ENCODE data around the gene KCP. TPM values are rescaled to one million over a fixed set of nuclear protein-coding genes. Genes with fewer than 3 reads are reported as not detected.

Gene KCP
- total RNA-seq, 1 donor from 2014 or later, result 0.70 TPM

- Mint-ChIP-seq H3K27ac (ENCODE audit: unreplicated experiment) (no peak overlapping the region), H3K36me3 (ENCODE audit: unreplicated experiment) (no peaks in the 10 kb centered on the region), H3K4me3 (ENCODE audit: unreplicated experiment) (no peak overlapping the region), H3K9me3 (ENCODE audit: unreplicated experiment) (no peaks in the 10 kb centered on the region), H3K4me1 (ENCODE audit: unreplicated experiment) (peaks cover 10% of the 10 kb centered on the region), H3K27me3 (ENCODE audit: unreplicated experiment) (peaks cover 39% of the 10 kb centered on the region)
- DNase-seq (ENCODE audit: extremely low spot score, unreplicated experiment), result no peak
- no peak for TF ChIP-seq CTCF (IDR thresholded peaks at IDR 0.05)
Measured at GRCh38 chr7:128941323-128941890, 30.9 kb upstream of the KCP start.

- TF ChIP-seq CTCF (IDR thresholded peaks at IDR 0.05), result no peak
Measured at GRCh38 chr7:128940494-128941322, 30.2 kb upstream of the KCP start.

GRCh38 chr7:128939861-128940410, 29.4 kb upstream of the KCP start:
- no peak for DNase-seq (ENCODE audit: extremely low spot score, unreplicated experiment)
- no peak overlapping the region for H3K4me3 Mint-ChIP-seq (ENCODE audit: unreplicated experiment)
- peaks cover 10% of the 10 kb centered on the region for H3K4me1 Mint-ChIP-seq (ENCODE audit: unreplicated experiment)
- no peak overlapping the region for H3K27ac Mint-ChIP-seq (ENCODE audit: unreplicated experiment)
- H3K36me3 Mint-ChIP-seq (ENCODE audit: unreplicated experiment), result no peaks in the 10 kb centered on the region
- H3K9me3 Mint-ChIP-seq (ENCODE audit: unreplicated experiment), result no peaks in the 10 kb centered on the region
- no peak for TF ChIP-seq CTCF (IDR thresholded peaks at IDR 0.05)
- peaks cover 40% of the 10 kb centered on the region for H3K27me3 Mint-ChIP-seq (ENCODE audit: unreplicated experiment)

More at GRCh38 chr7:128940494-128941322, 30.2 kb upstream of the KCP start:
- no peaks in the 10 kb centered on the region for H3K36me3 Mint-ChIP-seq (ENCODE audit: unreplicated experiment)
- DNase-seq (ENCODE audit: extremely low spot score, unreplicated experiment), result no peak
- no peak overlapping the region for H3K4me3 Mint-ChIP-seq (ENCODE audit: unreplicated experiment)
- peaks cover 39% of the 10 kb centered on the region for H3K27me3 Mint-ChIP-seq (ENCODE audit: unreplicated experiment)
- H3K4me1 Mint-ChIP-seq (ENCODE audit: unreplicated experiment), result peaks cover 10% of the 10 kb centered on the region
- H3K27ac Mint-ChIP-seq (ENCODE audit: unreplicated experiment), result no peak overlapping the region
- H3K9me3 Mint-ChIP-seq (ENCODE audit: unreplicated experiment), result no peaks in the 10 kb centered on the region

GRCh38 chr7:128939075-128939860, 28.8 kb upstream of the KCP start:
- Mint-ChIP-seq H3K27me3 (ENCODE audit: unreplicated experiment) (peaks cover 37% of the 10 kb centered on the region), H3K4me3 (ENCODE audit: unreplicated experiment) (no peak overlapping the region), H3K27ac (ENCODE audit: unreplicated experiment) (no peak overlapping the region), H3K36me3 (ENCODE audit: unreplicated experiment) (no peaks in the 10 kb centered on the region), H3K9me3 (ENCODE audit: unreplicated experiment) (no peaks in the 10 kb centered on the region), H3K4me1 (ENCODE audit: unreplicated experiment) (peaks cover 10% of the 10 kb centered on the region)
- no peak for TF ChIP-seq CTCF (IDR thresholded peaks at IDR 0.05)
- DNase-seq (ENCODE audit: extremely low spot score, unreplicated experiment), result no peak

Data from osteocyte (in vitro differentiated cells).